HepG2 (cell line): ENCODE data around the gene ACTN4. TPM values are rescaled to one million over a fixed set of nuclear protein-coding genes. Genes with fewer than 3 reads are reported as not detected.

ENCODE experiments used
- ARID2 ChIP-seq: sonication (generic); formaldehyde crosslinking; IDR thresholded peaks from 2 replicates; pipeline ENCODE4 v1.8.1; 2022; ENCODE audit warnings: mild to moderate bottlenecking, missing genetic modification reagents, borderline replicate concordance
- CENPX ChIP-seq: sonication (generic); formaldehyde crosslinking; IDR thresholded peaks from 2 replicates; pipeline ENCODE4 v1.9.0; 2021; ENCODE audit warnings: mild to moderate bottlenecking, missing genetic modification reagents, moderate library complexity
- DMAP1 ChIP-seq: IDR thresholded peaks from 2 replicates; pipeline ENCODE4 v1.6.1; 2016
- FOXC1 ChIP-seq: sonication (generic); formaldehyde crosslinking; IDR thresholded peaks from 2 replicates; pipeline ENCODE4 v1.8.0; 2022; ENCODE audit warnings: mild to moderate bottlenecking, missing genetic modification reagents, borderline replicate concordance
- HOXA7 ChIP-seq: sonication (generic); formaldehyde crosslinking; IDR thresholded peaks from 2 replicates; pipeline ENCODE4 v1.8.1; 2022; ENCODE audit warnings: mild to moderate bottlenecking, missing genetic modification reagents, moderate library complexity
- ISX ChIP-seq: sonication (generic); formaldehyde crosslinking; conservative IDR thresholded peaks from 2 replicates; pipeline ENCODE4 v1.5.0; 2020; ENCODE audit warnings: missing genetic modification reagents
- JUN ChIP-seq: sonication (generic); formaldehyde crosslinking; IDR thresholded peaks from 2 replicates; pipeline ENCODE4 v1.4.0; 2020; ENCODE audit warnings: mild to moderate bottlenecking, missing genetic modification reagents
- SIN3A ChIP-seq: IDR thresholded peaks from 2 replicates; pipeline ENCODE4 v1.6.1; 2011; ENCODE audit warnings: low read depth, mild to moderate bottlenecking, control low read depth, low read length, borderline replicate concordance
- SIX4 ChIP-seq: sonication (generic); formaldehyde crosslinking; IDR thresholded peaks from 2 replicates; pipeline ENCODE4 v1.4.0; 2020; ENCODE audit warnings: missing genetic modification reagents
- SRSF1 ChIP-seq: fragments of 200-400 bp; formaldehyde crosslinking; optimal IDR thresholded peaks from 2 replicates; pipeline ENCODE3; 2017; ENCODE audit warnings: mild to moderate bottlenecking, low read depth, low read length, moderate library complexity
- STAG1 ChIP-seq: sonication (generic); formaldehyde crosslinking; IDR thresholded peaks from 2 replicates; pipeline ENCODE4 v1.4.0; 2020; ENCODE audit warnings: missing genetic modification reagents
- TBX3 ChIP-seq: fragments of 450-650 bp; IDR thresholded peaks from 2 replicates; pipeline ENCODE4 v1.6.1; 2017; ENCODE audit warnings: antibody characterized with exemption, mild to moderate bottlenecking, inconsistent platforms, borderline replicate concordance
- TCF7L2 ChIP-seq: IDR thresholded peaks from 2 replicates; pipeline ENCODE4 v1.6.1; 2011; ENCODE audit warnings: mild to moderate bottlenecking, low read depth, low read length, moderate library complexity
- ZFP36L2 ChIP-seq: sonication (generic); formaldehyde crosslinking; IDR thresholded peaks from 2 replicates; pipeline ENCODE4 v1.4.0; 2020; ENCODE audit warnings: missing genetic modification reagents
- ZNF18 ChIP-seq: sonication (generic); formaldehyde crosslinking; IDR thresholded peaks from 2 replicates; pipeline ENCODE4 v1.8.0; 2022; ENCODE audit warnings: mild to moderate bottlenecking, missing genetic modification reagents; ENCODE audit not compliant: insufficient replicate concordance
- ZNF251 ChIP-seq: sonication (generic); formaldehyde crosslinking; IDR thresholded peaks from 2 replicates; pipeline ENCODE4 v1.9.0; 2021; ENCODE audit warnings: mild to moderate bottlenecking, missing genetic modification reagents
- ZNF260 ChIP-seq: sonication (generic); formaldehyde crosslinking; IDR thresholded peaks from 2 replicates; pipeline ENCODE4 v1.4.0; 2020; ENCODE audit warnings: missing genetic modification reagents, low read depth, mild to moderate bottlenecking, borderline replicate concordance
- ZNF3 ChIP-seq: IDR thresholded peaks from 2 replicates; pipeline ENCODE4 v1.7.0; 2017; ENCODE audit warnings: inconsistent platforms
- ZNF451 ChIP-seq: sonication (generic); formaldehyde crosslinking; IDR thresholded peaks from 2 replicates; pipeline ENCODE4 v1.5.0; 2020; ENCODE audit warnings: mild to moderate bottlenecking, missing genetic modification reagents
- ZNF556 ChIP-seq: sonication (generic); formaldehyde crosslinking; IDR thresholded peaks from 2 replicates; pipeline ENCODE4 v1.4.0; 2020; ENCODE audit warnings: mild to moderate bottlenecking, missing genetic modification reagents, borderline replicate concordance
- ZNF563 ChIP-seq: sonication (generic); formaldehyde crosslinking; IDR thresholded peaks from 2 replicates; pipeline ENCODE4 v1.8.0; 2022; ENCODE audit warnings: mild to moderate bottlenecking, moderate library complexity, missing genetic modification reagents
- ZNF607 ChIP-seq: sonication (generic); formaldehyde crosslinking; IDR thresholded peaks from 2 replicates; pipeline ENCODE4 v1.5.1; 2020; ENCODE audit warnings: missing genetic modification reagents, mild to moderate bottlenecking, borderline replicate concordance
- ZNF614 ChIP-seq: IDR thresholded peaks from 2 replicates; pipeline ENCODE4 v1.6.1; 2018; ENCODE audit warnings: missing biosample characterization, missing genetic modification reagents, inconsistent platforms, borderline replicate concordance
- ZNF670 ChIP-seq: sonication (generic); formaldehyde crosslinking; IDR thresholded peaks from 2 replicates; pipeline ENCODE4 v1.8.0; 2022; ENCODE audit warnings: mild to moderate bottlenecking, missing genetic modification reagents, borderline replicate concordance
- ZNF766 ChIP-seq: sonication (generic); formaldehyde crosslinking; IDR thresholded peaks from 2 replicates; pipeline ENCODE4 v1.5.0; 2020; ENCODE audit warnings: missing genetic modification reagents, borderline replicate concordance
- polyA plus RNA-seq, 8 experiments: library from polyadenylated mRNA; depleted of rRNA in 3 of 8; stranded (reverse) in 7 of 8; unstranded in 1 of 8; fragments of >200 nt; fragmentation: Illumina TruSeq in 4 of 8; extraction: Trizol in 4 of 8; gene quantifications; 2 replicates each; pipeline versions ENCODE4 v1.2.1 to v1.2.3, GENCODE V29; 2011 to 2016; ENCODE audit warnings: low read depth in 4 of 8, missing spikeins in 1 of 8, mixed read lengths in 1 of 8; ENCODE audit not compliant: insufficient read depth in 1 of 8
- total RNA-seq, 5 experiments: library from RNA; depleted of rRNA; stranded (reverse); fragments of >200 nt; fragmentation: Illumina TruSeq; extraction: Trizol; gene quantifications; 2 replicates each; pipeline ENCODE4 v1.2.3, GENCODE V29; 2016; ENCODE audit warnings: low read depth in 1 of 5
- TF ChIP-seq, protein P1 (sequence below): sonication (generic); formaldehyde crosslinking; IDR thresholded peaks from 2 replicates; pipeline ENCODE4 v1.4.0; 2020; ENCODE audit warnings: missing genetic modification reagents
- TF ChIP-seq, protein P2 (sequence below): sonication (generic); formaldehyde crosslinking; IDR thresholded peaks from 2 replicates; pipeline ENCODE4 v1.8.0; 2022; ENCODE audit warnings: mild to moderate bottlenecking, missing genetic modification reagents, moderate library complexity
- TF ChIP-seq, protein P3 (sequence below): sonication (generic); formaldehyde crosslinking; IDR thresholded peaks from 2 replicates; pipeline ENCODE4 v1.5.0; 2020; ENCODE audit warnings: missing genetic modification reagents

Gene ACTN4
- total and polyA plus RNA-seq, 2 of the 13 experiments (the other 11 are each of a cell fraction or from before 2014, with no cell fraction given) = 171 to 192 TPM

GRCh38 chr19:38647368-38647965, at the start of gene ACTN4 (continued):
- TF ChIP-seq ZNF614 = no peak
- no peak; the same call in none of the 2 replicates for TF ChIP-seq STAG1 (CRISPR knock-in tag)
- TF ChIP-seq ZNF563 (CRISPR knock-in tag) = peak; percentile 95
- TF ChIP-seq ARID2 (CRISPR knock-in tag) = no peak
- TF ChIP-seq, protein P1, sequence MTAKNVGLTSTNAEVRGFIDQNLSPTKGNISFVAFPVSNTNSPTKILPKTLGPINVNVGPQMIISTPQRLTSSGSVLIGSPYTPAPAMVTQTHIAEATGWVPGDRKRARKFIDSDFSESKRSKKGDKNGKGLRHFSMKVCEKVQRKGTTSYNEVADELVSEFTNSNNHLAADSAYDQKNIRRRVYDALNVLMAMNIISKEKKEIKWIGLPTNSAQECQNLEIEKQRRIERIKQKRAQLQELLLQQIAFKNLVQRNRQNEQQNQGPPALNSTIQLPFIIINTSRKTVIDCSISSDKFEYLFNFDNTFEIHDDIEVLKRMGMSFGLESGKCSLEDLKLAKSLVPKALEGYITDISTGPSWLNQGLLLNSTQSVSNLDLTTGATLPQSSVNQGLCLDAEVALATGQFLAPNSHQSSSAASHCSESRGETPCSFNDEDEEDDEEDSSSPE (CRISPR knock-in tag) = peak; percentile 81
- TF ChIP-seq HOXA7 (CRISPR knock-in tag) = no peak
- no peak for TF ChIP-seq TBX3
- TF ChIP-seq ZNF260 (CRISPR knock-in tag) = no peak
- no peak for TF ChIP-seq TCF7L2
- TF ChIP-seq ZNF3 = no peak
- peak; percentile 89 for TF ChIP-seq ZNF451 (CRISPR knock-in tag)
- TF ChIP-seq, protein P2, sequence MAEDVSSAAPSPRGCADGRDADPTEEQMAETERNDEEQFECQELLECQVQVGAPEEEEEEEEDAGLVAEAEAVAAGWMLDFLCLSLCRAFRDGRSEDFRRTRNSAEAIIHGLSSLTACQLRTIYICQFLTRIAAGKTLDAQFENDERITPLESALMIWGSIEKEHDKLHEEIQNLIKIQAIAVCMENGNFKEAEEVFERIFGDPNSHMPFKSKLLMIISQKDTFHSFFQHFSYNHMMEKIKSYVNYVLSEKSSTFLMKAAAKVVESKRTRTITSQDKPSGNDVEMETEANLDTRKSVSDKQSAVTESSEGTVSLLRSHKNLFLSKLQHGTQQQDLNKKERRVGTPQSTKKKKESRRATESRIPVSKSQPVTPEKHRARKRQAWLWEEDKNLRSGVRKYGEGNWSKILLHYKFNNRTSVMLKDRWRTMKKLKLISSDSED (CRISPR knock-in tag) = no peak
- no peak for TF ChIP-seq ZNF607 (CRISPR knock-in tag)
- TF ChIP-seq ZNF251 = no peak
- TF ChIP-seq ISX (CRISPR knock-in tag) = no peak
- TF ChIP-seq, protein P3, sequence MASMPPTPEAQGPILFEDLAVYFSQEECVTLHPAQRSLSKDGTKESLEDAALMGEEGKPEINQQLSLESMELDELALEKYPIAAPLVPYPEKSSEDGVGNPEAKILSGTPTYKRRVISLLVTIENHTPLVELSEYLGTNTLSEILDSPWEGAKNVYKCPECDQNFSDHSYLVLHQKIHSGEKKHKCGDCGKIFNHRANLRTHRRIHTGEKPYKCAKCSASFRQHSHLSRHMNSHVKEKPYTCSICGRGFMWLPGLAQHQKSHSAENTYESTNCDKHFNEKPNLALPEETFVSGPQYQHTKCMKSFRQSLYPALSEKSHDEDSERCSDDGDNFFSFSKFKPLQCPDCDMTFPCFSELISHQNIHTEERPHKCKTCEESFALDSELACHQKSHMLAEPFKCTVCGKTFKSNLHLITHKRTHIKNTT (CRISPR knock-in tag) = no peak
- TF ChIP-seq ZFP36L2 (CRISPR knock-in tag) = no peak
- no peak for TF ChIP-seq FOXC1 (CRISPR knock-in tag)
- TF ChIP-seq SRSF1 = no peak
- peak; percentile 61 for TF ChIP-seq DMAP1
- no peak for TF ChIP-seq SIX4 (CRISPR knock-in tag)
- no peak for TF ChIP-seq CENPX (CRISPR knock-in tag)
- TF ChIP-seq JUN = no peak
- TF ChIP-seq SIN3A = no peak; the same call in 1 of the 2 replicates
- TF ChIP-seq ZNF556 (CRISPR knock-in tag) = no peak
- no peak for TF ChIP-seq ZNF670 (CRISPR knock-in tag)
- peak; percentile 52 for TF ChIP-seq ZNF18 (CRISPR knock-in tag)
- no peak for TF ChIP-seq ZNF766 (CRISPR knock-in tag)
